ENCODE measurements around the gene SLX4IP.
A peak's percentile ranks its signal among the peaks of the same experiment; 100 is the strongest.

GRCh38 chr20:10671221-10671918 lies 236.3 kb downstream of the SLX4IP start:
- peak; percentile 15 to 53 (median 40) for TF ChIP-seq CTCF (IDR thresholded peaks at IDR 0.05)
- peak in 1 of 2 donors; percentile 15 for TF ChIP-seq POLR2A (IDR thresholded peaks at IDR 0.05)

Data from adrenal gland (tissue), 5 donors.